ENCODE data around the gene SH3GL1.

The SH3GL1 gene

DNA sequence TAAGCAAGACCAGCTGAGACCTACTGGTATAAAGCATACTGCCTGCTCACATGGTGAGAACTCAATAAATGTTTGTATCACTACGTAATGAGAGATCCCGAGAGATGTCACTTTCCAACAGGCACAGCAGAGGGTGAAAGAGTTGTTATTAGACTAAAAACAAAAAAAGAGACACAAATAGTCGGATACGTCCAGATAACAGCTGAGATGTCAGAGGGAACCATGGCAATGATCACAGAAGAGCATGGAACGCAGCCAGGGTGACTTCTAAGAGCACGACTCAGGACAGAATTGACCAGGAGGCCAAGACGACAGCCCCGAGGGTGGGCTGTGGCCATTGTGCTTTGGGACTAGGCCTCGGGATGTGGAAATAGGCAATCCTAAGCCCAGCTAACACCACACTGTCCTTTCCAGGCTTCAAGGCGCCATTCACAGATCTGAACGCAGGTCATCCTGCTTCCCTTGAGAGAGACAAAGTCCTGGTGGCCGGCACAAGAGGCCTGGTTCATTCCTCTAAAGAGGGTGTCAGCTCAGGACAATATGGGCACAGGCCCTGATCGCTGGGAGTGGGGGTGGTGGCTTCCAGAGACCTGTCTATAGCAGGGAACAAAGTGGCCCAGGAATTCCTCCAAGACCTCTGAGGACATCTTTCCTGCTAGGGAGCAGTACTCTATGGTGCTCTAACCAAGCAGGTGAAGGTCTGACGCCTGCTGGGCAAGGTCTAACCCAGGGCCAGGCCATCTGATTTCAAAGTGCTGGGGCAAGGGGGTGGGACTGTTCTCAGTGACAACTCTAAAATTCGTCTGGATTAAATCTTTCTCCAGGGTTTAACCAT is 3.2 kb downstream of the SH3GL1 start:
- no peak for DNase-seq

DNA sequence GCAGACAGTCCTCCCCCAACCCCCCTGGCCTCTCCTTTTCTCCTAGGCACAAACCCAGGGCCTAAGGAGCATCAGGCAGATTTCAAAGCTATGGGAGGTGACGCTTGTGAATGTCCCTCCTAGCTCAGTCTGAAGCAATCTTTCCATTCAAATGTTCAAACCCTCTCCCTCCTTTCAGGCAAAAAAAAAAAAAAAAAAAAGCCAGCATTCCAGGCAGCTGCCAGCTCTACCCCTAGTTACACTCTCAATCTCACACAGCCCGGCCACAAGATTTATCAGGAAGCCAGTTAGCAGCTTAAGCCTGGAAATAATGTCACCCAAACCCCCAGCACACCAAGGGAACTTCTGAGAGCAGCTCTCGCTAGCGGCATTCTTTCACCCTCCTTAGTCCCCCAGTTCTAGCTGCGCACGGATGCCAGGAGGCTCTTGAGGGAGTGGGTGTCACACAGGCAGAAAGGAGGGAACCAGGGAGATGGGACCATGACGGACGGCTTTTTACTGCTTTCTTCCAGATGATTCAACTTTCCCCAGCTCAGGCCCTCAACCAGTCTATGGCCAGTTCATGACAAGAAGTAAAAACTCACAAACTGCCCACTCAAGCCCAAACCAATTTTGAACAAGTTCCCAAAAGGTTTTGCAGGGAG is 6.3 kb downstream of the SH3GL1 start:
- DNase-seq: no peak

DNA sequence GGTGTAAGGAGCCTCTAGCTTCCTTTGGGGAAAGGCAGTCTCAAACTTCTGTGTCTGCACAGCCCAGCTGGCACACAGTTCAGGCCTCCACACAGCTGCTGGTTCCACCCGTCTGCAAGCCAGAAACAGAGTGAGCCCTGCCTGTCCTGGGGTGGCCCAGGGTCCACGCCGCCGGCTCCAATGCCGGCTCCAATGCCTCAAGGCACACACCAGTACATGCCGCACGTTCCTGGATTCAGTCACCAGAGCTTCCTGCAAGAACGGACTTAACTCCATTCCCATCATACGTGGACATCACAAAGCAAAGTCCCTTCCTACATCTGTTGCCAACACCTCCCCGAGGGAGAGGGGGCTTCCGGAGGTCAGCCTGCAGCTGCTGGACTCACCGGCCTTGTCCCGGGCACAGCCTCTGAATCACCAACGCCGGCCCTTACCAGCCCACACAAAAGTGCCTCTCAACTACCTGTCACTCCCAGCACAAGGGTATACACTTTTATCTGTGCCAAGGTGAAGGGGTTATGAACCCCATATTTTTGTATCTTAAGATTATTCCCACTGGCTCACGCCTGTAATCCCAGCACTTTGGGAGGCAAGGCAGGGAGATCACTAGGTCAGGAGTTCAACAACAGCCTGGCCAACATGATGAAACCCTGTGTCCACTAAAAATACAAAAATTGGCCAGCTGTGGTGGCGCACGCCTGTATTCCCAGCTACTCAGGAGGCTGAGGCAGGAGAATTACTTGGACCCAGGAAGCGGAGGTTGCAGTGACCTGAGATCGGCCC is 8.5 kb downstream of the SH3GL1 start:
- no peak for DNase-seq

DNA sequence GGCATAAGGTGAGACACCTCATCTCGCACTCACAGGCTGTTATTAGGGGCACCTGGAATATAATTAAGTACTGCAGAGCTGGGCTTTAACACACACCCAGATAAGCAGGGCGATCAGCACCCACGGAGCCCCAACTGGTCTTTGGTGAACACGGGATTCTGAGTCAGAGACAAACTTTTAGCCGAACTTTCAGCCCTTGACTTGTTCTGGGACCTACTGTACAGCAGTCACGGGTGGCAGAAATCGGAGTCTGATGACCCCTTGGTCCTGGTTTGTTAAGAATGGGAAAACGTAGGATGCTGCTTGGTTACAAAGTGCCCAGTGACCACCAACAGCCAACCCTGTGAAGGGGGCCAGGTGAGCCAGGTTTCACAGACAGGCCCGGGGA is 9.0 kb downstream of the SH3GL1 start:
- no peak for DNase-seq

DNA sequence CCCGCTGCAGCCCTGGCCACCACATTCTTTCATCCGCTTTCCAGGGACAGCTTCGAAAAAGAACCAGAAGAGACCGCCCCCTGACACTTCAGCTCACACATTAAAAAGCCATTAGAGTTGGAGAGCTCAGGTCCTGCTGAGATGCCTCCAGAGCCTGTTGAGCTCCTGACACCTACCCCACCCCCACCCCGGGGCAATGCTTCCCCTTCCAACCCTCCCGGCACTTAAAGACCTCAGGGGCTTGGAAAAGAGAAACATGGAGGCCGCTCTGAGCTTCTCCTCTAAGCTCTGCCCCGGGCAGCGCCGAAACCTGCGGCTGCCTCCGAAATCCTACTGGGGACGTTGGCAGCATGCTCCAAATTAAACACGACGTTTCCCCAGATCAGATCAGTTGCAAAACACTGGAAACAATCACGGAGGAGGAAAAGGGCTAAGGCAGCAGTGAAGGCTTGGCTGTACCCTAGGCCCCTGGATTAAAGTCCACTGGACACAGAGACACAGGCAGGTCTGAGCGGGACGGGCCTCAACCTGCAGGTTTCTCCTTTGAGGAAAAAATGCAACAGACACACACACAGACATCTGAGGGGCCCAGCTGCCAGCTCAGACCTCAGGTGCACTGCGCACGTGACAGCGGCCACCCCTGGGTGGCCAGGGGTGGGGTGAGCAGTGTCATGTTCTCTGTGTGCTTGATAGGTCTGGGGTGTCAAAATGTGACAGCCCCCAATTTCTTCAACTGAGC is 9.6 kb downstream of the SH3GL1 start:
- no peak for DNase-seq

DNA sequence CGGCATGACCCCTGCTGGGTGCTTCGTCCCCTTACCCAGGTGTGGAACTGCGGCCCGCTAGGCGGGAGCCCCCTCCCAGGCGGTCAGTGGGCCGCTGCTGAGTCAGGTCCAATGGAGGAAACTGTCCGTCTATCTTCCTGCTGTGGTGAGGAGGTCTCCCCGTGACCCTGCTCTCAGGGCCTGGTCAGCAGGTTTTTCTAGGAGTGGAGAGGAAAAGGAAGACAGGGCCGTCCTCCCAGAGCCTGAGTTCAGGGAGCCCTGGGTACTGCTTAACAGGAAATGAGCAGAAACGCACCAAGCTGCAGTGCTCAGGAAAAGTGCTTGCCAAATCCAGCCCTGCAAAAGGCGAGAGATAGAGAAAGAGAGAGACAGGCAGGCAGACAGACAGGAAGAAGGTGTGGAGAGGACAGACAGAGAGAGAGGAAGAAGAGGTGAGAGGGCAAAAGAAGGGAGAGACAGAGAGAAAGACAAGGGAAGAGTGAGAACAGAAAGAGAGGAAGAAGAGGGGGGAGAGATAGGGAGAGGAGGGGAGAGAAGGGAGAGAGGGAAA is 10.3 kb downstream of the SH3GL1 start:
- no peak for DNase-seq

DNA sequence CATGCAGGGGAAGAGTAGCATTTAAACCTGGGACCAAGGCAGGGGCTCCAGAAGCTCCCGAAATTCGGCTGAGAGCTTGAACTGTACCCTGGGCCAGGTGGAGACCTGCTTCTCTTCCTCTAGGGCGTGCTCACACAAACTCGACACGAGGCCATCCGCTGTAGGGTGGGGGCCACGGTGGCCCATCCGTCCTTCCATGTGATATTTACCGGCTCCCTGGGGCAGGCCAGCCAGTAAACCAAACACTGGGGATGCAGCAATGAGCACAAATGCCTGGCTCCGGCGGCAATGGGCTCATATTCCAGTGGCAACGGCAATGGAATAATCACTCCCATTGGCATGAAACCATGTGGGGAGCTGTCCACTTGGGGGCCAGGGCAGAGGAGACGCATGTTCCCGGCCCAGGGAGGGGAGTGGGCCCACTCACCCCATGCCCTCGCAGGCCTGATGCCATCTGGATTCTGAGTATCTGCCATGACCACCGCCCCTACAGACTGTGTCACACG is 10.8 kb downstream of the SH3GL1 start:
- DNase-seq: no peak

DNA sequence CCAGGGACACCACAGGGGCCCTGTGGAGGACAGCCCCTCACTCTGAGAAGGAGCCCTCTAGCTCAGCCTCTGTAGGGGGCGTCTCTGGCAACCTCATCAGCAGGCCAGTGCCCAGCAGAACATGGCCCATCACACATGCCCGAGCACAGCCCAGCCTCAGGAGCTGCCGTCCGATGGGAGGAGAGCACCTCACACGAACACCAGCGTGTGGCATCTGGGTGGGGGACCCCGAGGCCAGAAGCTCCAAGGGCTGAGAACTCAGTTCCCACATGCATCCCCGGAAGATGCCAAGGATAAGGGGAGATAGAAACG is 11.3 kb downstream of the SH3GL1 start:
- DNase-seq: no peak

DNA sequence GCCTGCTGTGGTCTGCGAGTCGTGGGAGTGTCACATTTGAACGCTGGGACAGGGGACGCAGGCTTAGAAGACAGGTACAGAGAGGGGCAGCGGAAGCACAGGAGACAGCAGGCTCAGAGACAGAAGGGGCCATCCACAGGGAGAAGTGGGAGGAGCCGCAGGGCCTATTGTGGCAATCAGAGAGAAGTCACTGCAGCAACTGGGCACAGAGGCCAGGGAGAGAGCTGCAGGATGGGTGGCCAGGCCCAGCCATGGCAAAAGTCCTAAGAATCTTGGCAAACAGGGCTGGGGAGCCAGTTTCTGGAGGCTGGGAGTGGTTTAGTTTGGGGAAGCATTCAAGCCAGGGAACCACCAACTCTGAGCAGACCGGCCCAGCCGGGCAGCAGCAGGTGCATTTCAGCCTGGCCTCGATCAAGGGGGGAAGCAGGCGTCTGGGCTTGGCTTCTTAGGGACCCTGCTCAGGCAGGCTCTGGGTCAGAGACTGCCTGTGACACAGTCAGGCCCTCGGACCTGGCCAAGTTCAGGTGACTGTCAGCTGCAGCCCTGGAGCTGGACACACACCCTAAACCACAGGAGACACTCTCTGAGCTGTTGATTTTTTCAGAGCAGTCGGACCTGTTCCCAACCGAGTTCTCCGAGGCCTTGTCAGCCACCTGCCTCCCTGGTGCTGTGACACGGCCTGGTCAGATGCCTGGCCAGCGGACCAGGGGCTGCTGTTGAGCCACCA is 11.8 kb downstream of the SH3GL1 start:
- DNase-seq: no peak

DNA sequence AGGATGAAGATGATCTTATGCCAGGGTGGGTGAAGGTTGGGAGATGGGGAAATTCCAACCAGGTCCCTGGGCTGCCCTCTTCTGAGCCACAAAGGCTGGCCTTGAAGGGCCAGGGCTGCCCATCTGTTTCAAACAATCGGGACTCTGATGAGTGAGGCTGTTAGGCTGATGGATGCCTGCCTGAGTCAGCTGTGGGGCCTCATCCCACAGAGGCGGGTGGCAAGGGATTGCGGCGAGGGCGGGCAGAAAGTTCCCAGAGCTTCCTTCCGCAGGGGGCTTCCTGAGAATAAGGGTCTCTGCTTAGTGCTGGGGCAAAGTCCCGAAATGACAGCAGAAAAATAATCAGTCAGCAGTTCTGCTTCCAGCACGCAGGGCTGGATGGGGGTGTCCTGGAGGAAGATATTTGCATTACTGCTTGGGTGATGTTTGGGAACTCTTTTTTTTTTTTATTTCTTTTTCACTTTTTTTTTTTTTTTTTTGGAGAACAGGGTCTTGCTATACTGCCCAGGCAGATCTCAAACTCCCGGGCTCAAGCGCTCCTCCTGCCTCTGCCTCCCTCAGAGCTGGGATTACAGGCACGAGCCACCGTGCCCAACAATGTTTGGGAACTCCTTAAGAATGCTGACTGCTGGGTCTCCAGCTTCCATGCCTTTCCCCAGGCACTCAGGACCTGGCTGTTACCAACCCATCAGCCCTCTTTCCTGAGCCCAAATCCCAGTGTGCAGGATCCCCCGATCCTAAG is 14.1 kb downstream of the SH3GL1 start:
- DNase-seq: no peak

DNA sequence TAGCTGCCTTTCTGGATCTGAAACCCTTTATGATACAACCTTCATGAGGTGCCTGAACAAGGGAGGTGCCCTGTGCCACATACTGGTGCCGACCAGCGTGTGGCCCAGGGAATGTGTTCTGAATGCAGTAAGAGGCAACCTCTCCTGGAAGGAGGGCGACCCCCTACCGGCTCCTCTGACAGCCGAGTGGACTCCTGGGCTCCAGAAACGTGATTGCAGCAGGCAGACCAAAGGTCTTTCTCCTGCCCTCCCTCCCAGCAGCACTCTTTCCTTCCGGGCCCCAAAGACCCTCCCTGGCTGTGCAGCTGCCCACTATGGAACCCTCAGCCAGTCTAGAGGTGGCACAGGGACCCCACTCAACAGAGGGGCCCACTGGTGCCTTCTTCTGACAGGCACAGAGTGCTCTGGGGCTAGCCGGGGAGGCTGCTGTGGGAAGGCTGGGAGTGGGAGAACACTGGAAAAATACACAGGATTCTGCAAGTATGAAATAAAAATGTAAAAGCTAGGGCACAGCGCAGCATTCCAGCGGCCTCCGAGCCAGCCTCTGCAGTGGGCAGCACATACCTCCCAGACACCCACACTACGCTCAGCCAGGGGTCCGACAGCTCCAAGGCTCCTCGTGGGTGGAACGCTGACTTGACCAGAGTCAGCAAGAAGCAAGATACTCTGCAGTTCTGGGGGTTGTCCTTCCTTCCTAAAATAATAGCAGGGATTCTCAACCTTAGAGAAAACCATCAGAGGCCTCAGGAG is 14.9 kb downstream of the SH3GL1 start:
- no peak for DNase-seq

DNA sequence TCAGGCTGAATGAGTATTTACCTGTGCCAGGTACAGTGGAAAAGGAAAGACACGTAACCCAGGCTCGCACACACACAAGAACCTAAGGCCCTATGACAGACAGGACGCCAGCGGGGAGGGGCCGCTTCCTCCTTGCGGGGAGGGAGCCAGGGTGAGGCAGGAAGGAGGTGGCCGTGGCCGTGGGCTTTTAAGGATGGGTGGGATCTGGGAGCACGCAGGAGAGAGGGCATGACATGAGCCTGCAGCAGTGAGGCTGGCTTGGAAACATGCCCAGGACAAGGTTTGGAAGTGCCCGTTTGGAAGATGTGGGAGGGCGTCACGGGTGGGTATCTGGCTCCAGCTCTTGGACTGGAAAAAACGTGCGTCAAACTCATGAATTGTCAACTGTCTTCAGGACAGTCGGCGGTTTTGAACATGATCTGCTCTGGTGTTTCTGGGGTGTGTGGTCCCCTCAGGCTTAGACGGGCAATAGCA is 20.1 kb downstream of the SH3GL1 start:
- no peak for DNase-seq

DNA sequence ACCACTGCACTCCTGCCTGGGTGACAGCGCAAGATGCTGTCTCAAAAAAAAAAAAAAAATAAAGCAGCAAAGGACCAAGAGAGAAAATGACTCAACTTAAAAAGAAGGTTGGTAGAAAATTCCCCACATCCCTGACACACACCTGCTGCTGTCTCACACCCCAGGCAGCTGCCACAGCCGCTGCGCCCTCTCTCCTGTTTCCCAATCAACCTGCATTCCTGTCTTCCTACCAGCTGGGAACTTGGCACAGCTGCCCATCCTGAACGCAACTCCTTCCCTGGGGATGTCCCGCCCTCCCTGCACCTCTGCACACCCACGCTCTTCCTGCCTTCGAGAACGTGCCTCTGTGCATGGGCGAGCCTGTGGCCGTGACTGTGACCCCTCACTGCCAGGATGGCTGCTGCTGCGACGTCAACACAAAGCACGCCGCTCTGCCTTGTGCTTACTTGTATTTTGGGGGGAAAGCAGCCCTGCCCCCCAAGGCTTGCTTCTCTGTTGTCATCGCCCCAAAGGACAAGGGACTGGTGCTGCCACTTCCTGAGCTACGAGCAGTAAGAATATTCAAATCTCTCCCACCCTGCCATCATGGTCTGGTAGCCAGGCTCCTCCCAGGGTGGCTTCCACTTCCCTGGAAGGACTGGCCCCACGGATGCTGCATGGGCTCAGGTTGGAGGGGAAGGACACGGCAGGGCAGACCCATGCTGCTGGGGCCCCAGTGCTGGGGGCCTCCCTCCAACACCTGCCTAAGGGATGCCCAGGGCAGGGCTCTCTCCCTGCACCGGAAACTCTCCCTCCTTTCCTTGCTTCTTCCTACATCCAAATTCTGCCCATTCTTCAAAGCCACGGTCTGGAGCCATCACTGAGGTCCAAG is 20.7 kb downstream of the SH3GL1 start:
- no peak for DNase-seq

DNA sequence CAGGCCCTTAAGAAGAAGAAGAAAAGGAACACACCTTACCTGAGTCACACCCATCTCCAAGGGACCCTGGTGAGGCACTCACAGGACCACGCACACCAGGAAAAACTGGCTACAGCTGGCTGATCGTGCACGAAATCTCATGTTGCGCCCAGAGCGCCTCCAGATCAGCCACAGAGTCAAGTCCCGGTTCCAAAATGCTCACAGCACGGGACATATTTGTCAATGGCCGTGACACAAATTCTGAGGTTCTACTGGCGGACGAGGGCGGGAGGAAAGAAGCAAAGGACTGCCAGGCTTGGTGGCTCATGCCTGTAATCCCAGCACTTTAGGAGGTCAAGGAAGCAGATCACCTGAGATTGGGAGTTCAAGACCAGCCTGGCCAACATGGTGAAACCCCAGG is 21.5 kb downstream of the SH3GL1 start:
- no peak for DNase-seq

DNA sequence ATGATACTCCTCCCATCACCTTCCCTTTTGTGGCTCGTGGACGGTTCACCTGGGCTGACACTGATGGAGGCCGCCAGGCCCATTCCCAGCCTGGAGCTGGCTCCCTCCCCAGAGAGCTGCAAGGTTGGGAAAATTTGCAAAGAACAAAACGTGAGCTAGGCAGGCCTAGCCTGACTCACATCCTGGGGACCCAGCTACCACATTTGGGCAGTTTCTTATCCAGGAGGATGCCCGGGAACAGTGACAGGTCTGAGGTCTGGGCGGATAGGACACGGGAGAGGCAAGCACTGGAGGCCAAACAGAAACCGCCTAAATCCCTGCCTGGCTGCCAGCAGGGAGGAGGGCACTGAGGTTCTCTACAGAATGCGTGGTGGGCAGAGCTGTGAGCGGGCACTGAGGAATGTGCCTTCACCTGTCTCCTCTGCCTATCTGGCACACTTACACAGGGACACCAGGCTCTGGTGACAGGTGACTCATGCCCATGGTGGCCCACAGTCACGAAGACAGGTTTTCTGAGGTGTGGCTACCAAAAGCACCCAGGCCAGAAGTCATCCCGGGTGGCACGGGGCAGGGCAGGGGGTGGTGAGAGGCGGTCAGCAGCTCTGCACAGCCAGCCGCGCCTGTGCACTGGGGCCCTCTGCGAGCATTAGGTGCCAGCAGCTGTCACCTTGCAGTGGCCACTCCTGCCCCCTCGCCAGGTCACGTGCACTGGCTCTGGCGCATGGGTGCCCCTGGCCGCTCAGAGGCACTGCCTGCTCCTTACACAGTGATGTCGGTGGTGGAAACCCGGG is 23.2 kb downstream of the SH3GL1 start:
- no peak for DNase-seq

DNA sequence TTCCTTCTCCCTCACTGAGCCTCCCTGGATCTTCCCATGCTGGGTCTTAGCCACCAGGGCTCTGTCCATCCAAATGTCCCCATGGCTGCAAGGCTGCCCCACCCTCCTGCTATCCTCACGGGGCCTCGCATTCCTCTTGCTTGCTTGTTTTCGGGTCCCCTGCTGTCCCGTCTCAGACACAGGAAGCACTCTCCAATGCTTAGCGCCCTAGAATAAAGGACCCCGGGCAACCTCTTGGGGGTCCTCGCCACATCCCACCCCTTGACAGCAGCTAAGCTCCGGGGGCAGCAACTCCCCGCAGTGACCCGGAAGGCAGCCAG is 23.7 kb downstream of the SH3GL1 start:
- DNase-seq: no peak

DNA sequence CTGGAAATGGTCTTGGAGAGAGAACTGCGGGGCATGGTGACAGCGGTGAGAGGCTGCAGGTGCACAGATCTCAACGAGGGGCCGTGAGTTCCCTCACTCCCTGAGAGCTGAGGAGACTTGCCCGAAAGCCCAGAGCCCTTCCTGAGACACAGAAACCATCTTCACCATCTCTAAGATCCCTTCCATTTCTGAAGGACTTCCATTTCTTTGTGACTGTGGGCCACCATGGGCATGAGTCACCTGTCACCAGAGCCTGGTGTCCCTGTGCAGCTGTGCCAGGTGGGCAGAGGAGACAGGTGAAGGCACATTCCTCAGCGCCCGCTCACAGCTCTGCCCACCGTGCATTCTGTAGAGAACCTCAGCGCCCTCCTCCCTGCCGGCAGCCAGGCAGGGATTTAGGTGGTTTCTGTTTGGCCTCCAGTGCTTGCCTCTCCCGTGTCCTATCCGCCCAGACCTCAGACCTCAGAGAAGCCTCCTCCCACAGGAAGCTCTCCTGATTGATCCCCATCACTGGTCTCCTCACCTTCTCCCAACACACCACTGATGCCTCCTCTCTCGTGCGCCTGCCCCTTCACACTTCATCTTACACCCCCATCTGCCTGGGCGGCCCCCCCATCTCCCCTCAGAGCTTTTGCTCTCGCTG is 24.2 kb downstream of the SH3GL1 start:
- DNase-seq: no peak

All from AML-193 (cell line).